ENCODE data around the gene ICA1.

- TF ChIP-seq POLR2A (IDR thresholded peaks at IDR 0.05): no peak
- TF ChIP-seq, protein P1, sequence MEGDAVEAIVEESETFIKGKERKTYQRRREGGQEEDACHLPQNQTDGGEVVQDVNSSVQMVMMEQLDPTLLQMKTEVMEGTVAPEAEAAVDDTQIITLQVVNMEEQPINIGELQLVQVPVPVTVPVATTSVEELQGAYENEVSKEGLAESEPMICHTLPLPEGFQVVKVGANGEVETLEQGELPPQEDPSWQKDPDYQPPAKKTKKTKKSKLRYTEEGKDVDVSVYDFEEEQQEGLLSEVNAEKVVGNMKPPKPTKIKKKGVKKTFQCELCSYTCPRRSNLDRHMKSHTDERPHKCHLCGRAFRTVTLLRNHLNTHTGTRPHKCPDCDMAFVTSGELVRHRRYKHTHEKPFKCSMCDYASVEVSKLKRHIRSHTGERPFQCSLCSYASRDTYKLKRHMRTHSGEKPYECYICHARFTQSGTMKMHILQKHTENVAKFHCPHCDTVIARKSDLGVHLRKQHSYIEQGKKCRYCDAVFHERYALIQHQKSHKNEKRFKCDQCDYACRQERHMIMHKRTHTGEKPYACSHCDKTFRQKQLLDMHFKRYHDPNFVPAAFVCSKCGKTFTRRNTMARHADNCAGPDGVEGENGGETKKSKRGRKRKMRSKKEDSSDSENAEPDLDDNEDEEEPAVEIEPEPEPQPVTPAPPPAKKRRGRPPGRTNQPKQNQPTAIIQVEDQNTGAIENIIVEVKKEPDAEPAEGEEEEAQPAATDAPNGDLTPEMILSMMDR (IDR thresholded peaks at IDR 0.05): no peak
- TF ChIP-seq POLR2AphosphoS5 (IDR thresholded peaks at IDR 0.05): no peak
Measured at GRCh38 chr7:8121243-8121642, 140.7 kb downstream of the ICA1 start.

All from breast epithelium (tissue), 3 donors.